Thyroid gland (tissue), 4 donors: ENCODE data around the gene PNPLA2.

Experiments used
- CTCF ChIP-seq, 6 experiments: fragments of 200-600 bp in 3 of 6; fragments of 450-650 bp in 3 of 6; sonication (generic) in 3 of 6; IDR thresholded peaks; one replicate each; pipeline ENCODE4 v1.5.1; 2016 to 2019; ENCODE audit warnings: antibody characterized with exemption in 6 of 6, mild to moderate bottlenecking in 2 of 6, inconsistent platforms in 1 of 6, moderate library complexity in 1 of 6
- POLR2A ChIP-seq, 2 donors: fragments of 450-650 bp; IDR thresholded peaks; one replicate each; pipeline ENCODE4 v1.6.1; 2017; ENCODE audit warnings: antibody characterized with exemption in 2 of 2, mild to moderate bottlenecking in 2 of 2, moderate library complexity in 1 of 2

- TF ChIP-seq CTCF (IDR thresholded peaks at IDR 0.05) (peak in 1 of 6 experiments; percentile 4), POLR2A (IDR thresholded peaks at IDR 0.05) (peak; percentile 25 to 51)
Measured at GRCh38 chr11:833114-833791, 14.5 kb downstream of the PNPLA2 start.
